ENCODE results near the gene IQCM.
"Not testable (repeated sequence)": the region's sequence is repeated elsewhere in the genome, so short reads cannot be mapped to it uniquely, and the experiment has no call there.

Gene IQCM

GRCh38 chr4:149555146-149555545, 260.5 kb downstream of the IQCM start:
- no peak for DNase-seq

DNA sequence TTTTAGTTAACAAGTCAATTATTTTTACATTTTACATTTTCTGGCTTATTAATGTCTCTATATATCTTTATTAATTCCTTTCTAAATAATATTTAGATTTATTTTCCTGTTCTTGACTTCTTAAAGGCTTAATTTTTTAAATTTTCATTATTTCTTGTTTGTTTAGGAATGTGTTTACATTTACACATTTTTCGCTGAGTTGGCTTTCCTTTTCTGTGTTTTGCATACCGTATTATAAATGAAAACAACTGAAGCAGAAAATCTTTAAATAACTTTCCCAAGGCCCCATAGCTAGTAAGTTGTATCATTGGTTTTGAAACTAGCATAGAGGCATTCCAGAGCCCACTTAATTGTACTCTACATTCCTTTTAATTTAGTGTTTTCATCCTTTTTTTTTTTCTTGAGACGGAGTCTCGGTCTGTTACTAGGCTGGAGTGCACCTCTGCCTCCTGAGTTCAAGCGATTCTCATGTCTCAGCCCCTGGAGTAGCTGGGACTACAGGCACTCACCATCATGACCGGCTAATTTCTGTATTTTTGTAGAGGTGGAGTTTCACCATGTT, 261.6 kb downstream of the IQCM start:
- no peak for DNase-seq

- no peak for DNase-seq
Observed at GRCh38 chr4:149552601-149553000, 263.0 kb downstream of the IQCM start.

GRCh38 chr4:149549911-149550310, 265.7 kb downstream of the IQCM start:
- DNase-seq = no peak

DNA sequence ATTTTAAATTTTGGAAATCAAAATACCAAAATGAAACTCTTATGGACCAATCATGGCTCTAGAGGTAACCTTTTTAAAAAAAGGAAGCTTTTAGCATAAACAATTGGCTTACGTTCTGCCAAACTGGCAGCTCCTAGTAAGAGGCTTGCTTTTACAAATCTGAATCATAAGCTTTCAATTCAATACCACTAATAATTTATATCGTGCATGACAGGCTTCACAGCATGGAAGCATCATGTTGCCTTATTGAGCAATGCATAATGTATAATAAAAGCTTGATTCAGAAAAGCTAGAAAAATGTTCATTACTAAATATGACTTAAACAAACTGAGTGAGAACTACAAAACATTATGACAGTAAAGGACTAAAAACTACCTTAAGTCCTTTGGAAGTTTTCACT, 280.9 kb downstream of the IQCM start:
- DNase-seq = no peak

- no peak for DNase-seq
Observed at GRCh38 chr4:149531861-149532260, 283.8 kb downstream of the IQCM start.

DNA sequence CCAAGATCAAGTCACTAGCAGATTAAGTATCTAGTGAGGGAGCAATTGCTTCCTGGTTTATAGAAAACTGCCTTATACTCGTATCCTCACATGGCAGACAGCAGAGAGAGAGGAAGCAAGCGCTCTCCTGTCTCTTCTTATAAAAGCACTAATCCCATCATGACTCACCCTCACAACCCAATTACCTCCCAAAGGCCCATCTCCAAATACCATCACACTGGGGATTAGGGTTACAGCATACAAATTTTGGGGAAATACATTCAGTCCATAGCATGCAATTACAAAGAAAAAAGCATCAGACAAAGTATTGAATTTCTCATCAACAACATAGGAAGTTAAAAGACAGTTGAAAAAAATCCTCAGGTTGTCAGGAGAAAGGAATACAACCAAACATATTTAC, 292.6 kb downstream of the IQCM start:
- no peak for DNase-seq

DNA sequence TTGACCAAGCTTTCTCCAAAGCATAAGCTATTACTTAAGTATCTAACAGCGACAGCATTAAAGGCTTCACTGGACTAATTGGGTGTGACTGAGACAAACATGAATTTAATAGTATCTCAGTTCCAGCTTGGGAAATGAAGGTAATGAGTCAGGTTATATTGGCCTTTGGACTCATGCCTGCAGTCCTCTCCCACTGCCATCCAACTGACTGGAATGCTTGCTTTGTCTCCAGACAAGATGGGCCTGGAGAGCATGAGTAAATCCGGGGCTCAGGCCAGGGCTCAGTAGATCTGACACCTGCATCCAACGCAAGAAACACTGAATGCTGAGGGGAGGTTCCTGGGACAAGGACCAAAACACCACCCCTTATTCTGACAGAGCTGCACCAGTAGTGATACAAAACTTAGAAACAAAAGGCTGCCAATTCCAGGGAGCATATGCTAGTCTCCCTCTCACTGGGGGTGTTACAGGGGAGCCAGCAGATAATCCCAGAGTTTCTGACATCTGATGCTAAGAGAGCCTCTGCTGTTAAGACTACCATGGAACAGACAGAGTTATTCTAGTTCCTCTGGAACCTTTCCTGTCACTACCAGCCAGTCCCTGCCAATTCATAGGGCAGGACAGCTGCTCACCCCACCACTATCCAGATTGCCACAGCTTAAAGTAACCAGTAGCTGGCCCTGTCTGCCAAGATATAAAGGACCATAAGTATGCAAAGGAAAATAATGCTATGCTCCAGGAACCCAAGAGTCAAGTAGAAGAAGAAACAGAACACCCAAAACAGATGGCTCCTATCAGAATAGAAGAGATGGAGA, 293.8 kb downstream of the IQCM start:
- DNase-seq = no peak

DNA sequence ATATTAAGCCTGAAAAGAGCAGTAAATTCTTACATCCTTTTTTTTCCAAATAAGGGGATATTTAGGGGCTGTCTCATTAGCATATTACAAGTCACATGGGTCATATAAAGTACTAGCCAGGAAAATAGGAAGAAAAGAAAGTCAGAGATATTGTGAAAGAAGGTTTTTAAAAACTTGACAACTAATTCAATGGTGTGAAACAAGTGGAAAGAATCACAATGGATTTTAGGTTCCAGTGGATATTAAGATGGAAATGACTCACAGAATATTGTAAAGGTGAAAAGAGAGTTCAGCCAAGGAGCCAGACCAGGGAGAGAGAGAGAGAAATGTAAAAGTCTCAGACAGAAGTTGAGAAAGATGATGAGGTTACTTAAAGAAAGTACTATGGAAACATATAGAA, 297.2 kb downstream of the IQCM start:
- no peak for DNase-seq

- DNase-seq = no peak
Observed at GRCh38 chr4:149513081-149513480, 302.6 kb downstream of the IQCM start.

- DNase-seq = no peak
Observed at GRCh38 chr4:149512501-149512900, 303.1 kb downstream of the IQCM start.

- no peak for DNase-seq
Observed at GRCh38 chr4:149511558-149512298, 303.9 kb downstream of the IQCM start.

GRCh38 chr4:149507309-149507708, 308.3 kb downstream of the IQCM start:
- not testable (repeated sequence) for DNase-seq

DNA sequence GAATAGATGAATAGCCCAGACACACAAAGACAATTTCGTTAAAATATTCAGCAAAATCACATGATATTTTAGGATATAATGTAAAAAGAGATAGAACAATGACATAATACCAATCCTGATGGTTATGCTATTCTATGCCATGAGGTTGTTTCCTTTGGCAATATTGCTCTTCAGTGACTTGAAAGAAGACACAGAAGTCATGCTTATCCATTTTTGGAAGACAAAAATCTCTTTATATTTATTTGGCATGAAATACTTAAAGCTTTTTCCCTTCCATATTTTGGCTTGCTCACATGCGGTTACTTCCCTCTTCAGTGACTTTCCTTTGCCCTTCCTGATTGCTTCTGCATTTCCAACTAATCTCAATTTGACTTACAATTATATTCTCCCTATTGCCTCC, 314.8 kb downstream of the IQCM start:
- no peak for DNase-seq

DNA sequence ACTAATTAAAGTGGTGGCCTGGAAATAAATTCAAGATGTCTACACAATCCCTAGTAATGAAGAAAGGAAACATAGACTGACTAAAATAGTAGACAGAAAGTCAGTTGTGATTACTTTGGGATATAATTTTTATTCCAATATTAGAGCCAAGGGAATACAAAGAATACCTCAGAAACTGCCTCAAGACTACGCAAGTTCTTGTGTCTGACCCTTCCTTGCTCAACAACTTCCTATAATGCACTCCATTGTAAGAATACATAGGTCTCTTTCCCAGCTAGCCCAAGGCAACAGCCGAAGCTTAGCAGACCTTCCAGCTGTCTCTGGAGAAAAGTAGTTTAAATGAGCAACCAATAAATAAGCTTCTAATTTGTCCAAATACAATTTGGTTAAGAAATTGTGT, 315.9 kb downstream of the IQCM start:
- DNase-seq = no peak

DNA sequence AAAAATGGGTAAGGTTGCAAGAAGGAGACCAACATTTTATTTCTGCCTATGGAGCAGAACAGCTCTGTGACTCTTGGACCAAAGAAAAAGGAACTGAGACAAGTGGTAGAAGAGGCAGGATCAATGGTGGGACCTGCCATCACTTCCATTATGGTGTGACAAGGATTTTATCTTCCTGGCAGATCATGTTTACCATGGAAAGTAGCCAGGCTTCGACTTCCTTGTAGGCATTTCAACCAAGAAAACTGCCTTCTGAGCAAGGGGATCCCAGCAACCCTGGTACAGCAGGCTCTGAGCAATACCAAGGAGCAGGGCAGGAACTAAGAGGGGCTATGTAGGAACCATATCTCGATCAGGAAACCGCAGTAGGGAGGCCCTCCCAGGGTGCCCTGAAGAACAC, 317.4 kb downstream of the IQCM start:
- DNase-seq = no peak

- DNase-seq = no peak
Observed at GRCh38 chr4:149493492-149493891, 322.2 kb downstream of the IQCM start.

GRCh38 chr4:149489321-149489720, 326.3 kb downstream of the IQCM start:
- no peak for DNase-seq

- no peak for DNase-seq
Observed at GRCh38 chr4:149486861-149487260, 328.8 kb downstream of the IQCM start.

- DNase-seq = not testable (repeated sequence)
Observed at GRCh38 chr4:149468669-149469068, 347.0 kb downstream of the IQCM start.

DNA sequence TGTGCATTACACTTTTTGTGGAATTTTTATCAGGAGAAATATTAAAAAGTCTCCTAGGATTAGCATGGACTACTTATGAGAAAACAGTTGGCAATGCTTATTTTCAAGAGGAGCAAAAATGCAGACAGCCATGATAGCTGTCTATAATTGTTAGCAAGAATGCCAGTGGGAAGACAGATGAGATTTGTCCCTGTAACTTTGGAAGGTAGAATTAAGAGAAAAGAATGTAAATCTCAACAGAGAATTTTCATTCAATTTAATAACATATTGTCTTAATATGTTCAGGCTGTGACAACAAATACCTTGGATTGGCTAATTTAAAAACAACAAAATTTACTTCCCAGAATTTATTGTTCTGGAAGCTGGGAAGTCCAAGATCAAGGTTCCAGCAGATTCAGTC, 349.2 kb downstream of the IQCM start:
- DNase-seq = no peak

- no peak for DNase-seq
Observed at GRCh38 chr4:149465955-149466354, 349.7 kb downstream of the IQCM start.

DNA sequence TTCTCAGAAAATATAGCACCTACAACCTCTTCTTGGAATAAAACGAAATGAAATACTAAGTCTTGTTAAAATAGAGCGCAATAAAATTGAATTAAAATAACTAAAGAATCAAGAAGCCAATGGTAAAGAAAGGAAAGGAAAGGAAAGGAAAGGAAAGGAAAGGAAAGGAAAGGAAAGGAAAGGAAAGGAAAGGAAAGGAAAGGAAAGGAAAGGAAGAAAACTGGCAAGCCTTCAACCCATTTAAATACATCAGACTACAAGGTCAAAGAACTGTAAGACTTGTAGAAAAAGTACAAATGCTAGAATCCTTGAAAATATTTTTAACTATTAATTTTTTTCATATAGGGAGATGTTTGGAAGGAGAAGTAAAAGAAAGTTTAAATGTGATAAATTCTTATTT, 372.1 kb downstream of the IQCM start:
- DNase-seq = no peak

DNA sequence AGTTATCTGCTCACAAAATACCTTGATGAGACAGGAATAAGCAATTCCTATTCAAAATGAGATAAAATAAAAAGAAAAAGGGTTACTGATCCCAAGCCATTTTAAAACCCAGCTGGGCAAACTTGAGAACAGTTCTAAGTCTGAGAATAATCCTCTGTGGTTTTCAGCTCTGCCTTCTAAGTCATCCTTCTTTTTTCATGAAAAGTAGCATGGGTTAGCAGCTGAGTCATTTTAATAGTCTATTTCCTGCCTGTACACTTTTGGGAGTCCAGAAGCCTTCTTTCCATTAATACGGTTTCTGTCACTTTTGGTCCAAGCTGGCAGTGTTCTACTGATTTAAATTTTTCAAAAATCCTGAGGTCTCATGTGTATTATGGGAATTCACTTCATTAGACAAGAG, 374.3 kb downstream of the IQCM start:
- no peak for DNase-seq

Data from stimulated activated CD4-positive, alpha-beta T cell treated with anti-CD3 and anti-CD28 coated beads, Interleukin-12 subunit alpha, Interleukin-12 subunit beta, amount 100 ng/mL, for 4 hours (primary cell).